OCI-LY3 (cell line): Measurements from ENCODE around the gene NEXMIF.

Source experiments
- CTCF ChIP-seq: fragments of 200-600, 300-600 bp; sonication (generic); IDR thresholded peaks from 2 replicates; pipeline ENCODE4 v1.5.1; 2014; ENCODE audit warnings: antibody characterized with exemption, low read length, low read depth
- EZH2phosphoT487 ChIP-seq: fragments of 200-600 bp; shearing (Covaris generic); IDR thresholded peaks from 2 replicates; pipeline ENCODE4 v1.6.1; 2018; ENCODE audit warnings: antibody characterized with exemption, mixed run types, low read depth

DNA sequence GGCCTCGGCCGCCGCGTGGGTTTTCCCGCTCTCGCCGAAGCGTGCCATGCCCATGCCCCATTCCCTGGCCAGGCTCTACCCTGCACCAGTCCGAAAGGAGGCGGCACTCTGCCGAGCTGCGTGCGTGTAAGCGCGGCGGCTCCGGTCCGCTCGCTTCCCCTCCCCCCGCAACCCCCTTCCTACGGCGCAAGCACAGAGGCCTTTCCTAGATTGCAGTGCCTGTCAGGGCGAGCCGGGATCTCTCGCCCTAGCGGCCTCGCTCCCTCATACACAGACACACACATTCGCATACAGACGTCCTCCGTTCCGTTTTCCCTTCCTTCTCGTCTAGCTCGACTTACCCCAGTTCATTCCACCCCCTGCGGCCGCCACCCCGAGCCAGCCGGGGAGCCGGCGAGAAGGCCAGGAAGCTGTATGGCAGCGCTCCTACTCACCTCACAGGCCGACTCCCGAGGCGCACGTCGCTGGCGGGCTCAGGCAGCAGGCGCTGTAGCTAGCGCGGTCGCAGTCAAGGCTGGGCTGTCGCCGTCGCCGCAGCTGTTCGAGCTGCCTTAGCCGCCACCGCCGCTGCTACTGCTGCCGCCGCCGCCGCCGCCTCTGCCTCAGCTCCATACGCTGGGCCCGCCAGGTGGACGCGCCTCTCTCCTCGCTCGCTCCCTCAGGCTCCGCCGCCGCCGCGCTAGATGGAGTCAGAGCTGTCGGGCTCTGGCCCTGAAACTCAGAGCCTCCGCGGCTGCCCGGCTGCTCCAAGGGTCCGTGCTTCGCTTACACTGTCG is 615 bp downstream of the NEXMIF start:
- no peak for TF ChIP-seq CTCF
- TF ChIP-seq EZH2phosphoT487: no peak
